Measurements from ENCODE around the gene ERP27.

The ERP27 gene

DNA sequence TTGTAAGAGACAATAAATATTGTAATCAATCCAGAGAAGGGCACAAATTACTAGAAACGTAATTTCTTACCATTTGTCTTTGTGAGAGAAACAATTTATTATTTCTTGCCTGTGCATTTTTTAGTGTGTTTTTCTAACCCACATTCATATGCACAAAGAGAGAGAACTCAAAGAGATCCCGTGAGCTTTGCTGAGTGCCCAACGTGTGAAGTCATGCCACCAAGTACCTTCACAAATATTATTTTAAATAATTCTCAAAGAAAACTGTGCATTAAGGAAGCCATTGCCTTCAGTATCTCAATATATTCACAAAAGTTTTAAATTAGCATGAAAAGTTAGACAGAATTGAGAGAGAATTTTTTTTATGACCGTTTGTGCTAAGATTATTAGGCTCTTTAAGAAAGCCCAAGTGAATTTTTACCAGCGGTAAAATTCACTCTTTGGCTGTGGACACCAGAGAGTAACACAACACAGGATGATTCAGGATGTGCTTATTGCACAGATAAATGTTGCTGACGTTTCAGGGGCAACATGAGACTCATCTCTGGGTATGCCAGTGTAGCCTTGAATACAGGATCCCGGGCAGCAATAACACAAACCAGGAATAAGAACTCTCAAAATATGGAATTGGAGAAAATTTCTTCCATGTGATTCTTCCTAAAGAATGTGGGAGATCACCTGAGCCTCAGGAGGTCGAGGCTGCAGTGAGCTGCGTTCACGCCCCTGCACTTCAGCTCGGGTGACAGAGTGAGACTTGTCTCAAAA lies 20.2 kb upstream of the ERP27 start:
- no peak for TF ChIP-seq ZBTB7A (IDR thresholded peaks at IDR 0.05; ENCODE audit: low read depth)
- TF ChIP-seq, protein P1, sequence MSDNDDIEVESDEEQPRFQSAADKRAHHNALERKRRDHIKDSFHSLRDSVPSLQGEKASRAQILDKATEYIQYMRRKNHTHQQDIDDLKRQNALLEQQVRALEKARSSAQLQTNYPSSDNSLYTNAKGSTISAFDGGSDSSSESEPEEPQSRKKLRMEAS (IDR thresholded peaks at IDR 0.05): no peak
- no peak for TF ChIP-seq CREB1 (IDR thresholded peaks at IDR 0.05; ENCODE audit: low read depth)
- no peak for TF ChIP-seq TAF1 (IDR thresholded peaks at IDR 0.05; ENCODE audit: low read depth)
- no peak for TF ChIP-seq TEAD4 (IDR thresholded peaks at IDR 0.05)
- no peak for TF ChIP-seq NFIC (IDR thresholded peaks at IDR 0.05)
- TF ChIP-seq EGR1 (IDR thresholded peaks at IDR 0.05): no peak
- no peak for TF ChIP-seq USF1 (IDR thresholded peaks at IDR 0.05)
- no peak for TF ChIP-seq REST (IDR thresholded peaks at IDR 0.05; ENCODE audit: low read depth)
- TF ChIP-seq YY1 (IDR thresholded peaks at IDR 0.05; ENCODE audit: low read depth): no peak

DNA sequence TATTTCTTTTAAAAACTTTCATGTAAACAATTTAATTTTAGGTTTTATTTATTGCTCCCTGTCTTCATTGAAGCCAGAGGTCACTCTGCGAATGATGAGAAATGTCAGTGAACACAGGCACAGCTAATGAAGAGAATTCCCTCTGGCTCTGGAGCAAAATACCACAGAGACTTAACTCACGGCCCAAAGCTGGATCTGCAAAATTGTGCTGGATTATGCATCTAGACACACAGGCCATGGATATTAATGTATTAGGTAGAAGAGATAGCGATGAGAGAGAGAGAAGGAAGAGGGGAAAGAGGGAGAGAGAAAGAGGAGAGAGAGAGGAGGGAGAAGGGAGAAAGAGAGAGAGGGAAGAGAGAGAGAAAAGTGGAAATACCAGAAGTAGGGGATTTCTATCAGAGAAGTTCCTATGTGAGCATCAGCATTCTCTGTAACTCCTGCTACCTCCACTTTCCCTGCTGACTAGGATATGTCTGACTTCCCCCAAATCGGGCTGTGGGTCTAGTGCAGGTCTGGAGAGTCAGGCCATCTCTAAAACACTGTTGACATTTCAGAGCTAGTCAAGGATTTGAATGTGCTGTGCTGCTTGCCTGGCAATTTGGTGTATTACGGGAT lies 19.3 kb upstream of the ERP27 start:
- TF ChIP-seq YY1 (IDR thresholded peaks at IDR 0.05; ENCODE audit: low read depth) (no peak), NFIC (IDR thresholded peaks at IDR 0.05) (no peak), CREB1 (IDR thresholded peaks at IDR 0.05; ENCODE audit: low read depth) (no peak), EP300 (IDR thresholded peaks at IDR 0.05; ENCODE audit: borderline replicate concordance) (no peak), RAD21 (IDR thresholded peaks at IDR 0.05; ENCODE audit: low read depth) (no peak)
- TF ChIP-seq, protein P1 (IDR thresholded peaks at IDR 0.05): no peak

DNA sequence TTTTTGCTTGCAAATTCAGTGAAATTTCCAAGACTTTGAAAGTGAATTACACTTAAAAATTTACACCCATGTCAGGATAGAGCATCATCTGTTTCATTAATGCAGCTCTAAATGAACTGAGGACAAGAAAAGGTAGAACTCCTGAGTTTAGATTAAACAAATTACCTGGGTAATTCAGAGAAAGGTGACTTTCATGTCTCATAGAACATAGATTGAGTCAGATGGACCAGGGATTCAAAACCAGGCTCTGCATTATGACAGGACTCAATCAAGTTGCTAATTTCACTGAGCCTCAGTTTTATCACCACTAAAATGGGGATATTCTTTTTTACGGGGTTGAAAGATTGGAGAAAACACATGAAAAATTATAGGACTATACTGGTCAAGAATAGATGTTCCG lies 18.6 kb upstream of the ERP27 start:
- no peak for TF ChIP-seq TCF12 (IDR thresholded peaks at IDR 0.05; ENCODE audit: low read depth)
- no peak for TF ChIP-seq CEBPB (IDR thresholded peaks at IDR 0.05)
- TF ChIP-seq RAD21 (IDR thresholded peaks at IDR 0.05; ENCODE audit: low read depth): no peak
- TF ChIP-seq EP300 (IDR thresholded peaks at IDR 0.05; ENCODE audit: borderline replicate concordance): no peak
- TF ChIP-seq ZBTB7A (IDR thresholded peaks at IDR 0.05; ENCODE audit: low read depth): no peak
- no peak for TF ChIP-seq REST (IDR thresholded peaks at IDR 0.05; ENCODE audit: low read depth)
- TF ChIP-seq USF1 (IDR thresholded peaks at IDR 0.05): no peak
- no peak for TF ChIP-seq TAF1 (IDR thresholded peaks at IDR 0.05; ENCODE audit: low read depth)
- TF ChIP-seq, protein P1 (IDR thresholded peaks at IDR 0.05): no peak
- TF ChIP-seq YY1 (IDR thresholded peaks at IDR 0.05; ENCODE audit: low read depth): no peak
- no peak for TF ChIP-seq NFIC (IDR thresholded peaks at IDR 0.05)
- TF ChIP-seq TEAD4 (IDR thresholded peaks at IDR 0.05): no peak
- no peak for TF ChIP-seq FOXM1 (IDR thresholded peaks at IDR 0.05; ENCODE audit: borderline replicate concordance, low read depth)
- no peak for TF ChIP-seq CREB1 (IDR thresholded peaks at IDR 0.05; ENCODE audit: low read depth)
- no peak for TF ChIP-seq EGR1 (IDR thresholded peaks at IDR 0.05)

DNA sequence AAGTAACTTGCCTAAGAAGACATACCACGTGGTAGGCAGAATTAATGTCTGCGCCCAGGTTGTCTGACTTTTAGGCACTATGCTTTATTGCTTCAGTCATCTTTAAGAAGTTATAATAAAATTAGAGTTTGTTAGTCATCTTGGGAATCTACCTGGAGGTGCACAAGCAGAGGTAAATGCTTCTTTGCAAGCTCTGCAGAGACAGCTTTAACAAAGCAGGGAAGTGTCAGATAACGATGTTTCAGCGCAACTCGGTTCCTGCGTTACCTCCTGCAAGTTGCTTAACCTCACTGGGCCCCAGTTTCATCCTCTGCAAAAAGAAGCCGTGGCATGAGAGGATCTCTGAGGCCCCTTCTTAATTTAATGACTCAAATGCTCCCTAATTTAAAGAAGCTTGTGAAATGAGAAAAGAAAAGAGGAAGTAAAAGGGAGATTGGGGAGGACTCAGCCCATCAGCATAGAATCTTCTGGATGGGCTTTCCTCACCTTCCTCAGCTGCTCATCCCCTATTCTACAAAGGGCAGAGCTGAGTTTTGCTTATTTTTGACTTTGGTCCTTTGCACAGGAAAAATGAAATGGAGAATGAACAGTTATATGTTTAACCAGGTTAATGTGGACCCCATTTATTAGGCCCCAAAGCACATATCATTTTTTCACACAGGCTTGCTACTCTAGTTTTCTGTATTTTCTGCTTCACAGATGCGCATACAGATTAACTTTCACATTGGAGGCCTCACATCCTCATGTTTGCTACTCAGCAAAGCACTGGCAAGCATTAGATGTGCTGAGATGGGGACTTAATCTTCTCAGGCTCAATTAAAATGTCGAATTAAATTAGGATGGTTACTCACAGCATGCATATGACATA lies 17.9 kb upstream of the ERP27 start:
- TF ChIP-seq EP300 (IDR thresholded peaks at IDR 0.05; ENCODE audit: borderline replicate concordance) (no peak), REST (IDR thresholded peaks at IDR 0.05; ENCODE audit: low read depth) (no peak), NFIC (IDR thresholded peaks at IDR 0.05) (no peak), CEBPB (IDR thresholded peaks at IDR 0.05) (no peak), FOXM1 (IDR thresholded peaks at IDR 0.05; ENCODE audit: borderline replicate concordance, low read depth) (no peak), YY1 (IDR thresholded peaks at IDR 0.05; ENCODE audit: low read depth) (no peak), ZBTB7A (IDR thresholded peaks at IDR 0.05; ENCODE audit: low read depth) (no peak), TAF1 (IDR thresholded peaks at IDR 0.05; ENCODE audit: low read depth) (no peak), TEAD4 (IDR thresholded peaks at IDR 0.05) (no peak), CREB1 (IDR thresholded peaks at IDR 0.05; ENCODE audit: low read depth) (no peak), USF1 (IDR thresholded peaks at IDR 0.05) (no peak), EGR1 (IDR thresholded peaks at IDR 0.05) (no peak), RAD21 (IDR thresholded peaks at IDR 0.05; ENCODE audit: low read depth) (no peak), TCF12 (IDR thresholded peaks at IDR 0.05; ENCODE audit: low read depth) (no peak)
- TF ChIP-seq, protein P1 (IDR thresholded peaks at IDR 0.05): no peak

Measured in Ishikawa (cell line).